GM12872 (cell line): ENCODE results near the gene SRSF3.

Source experiments
- TF ChIP-seq, protein P1 (sequence below): IDR thresholded peaks from 3 replicates; pipeline ENCODE4 v1.5.1; 2011; ENCODE audit warnings: low read depth, mild to moderate bottlenecking, low read length, moderate library complexity; ENCODE audit not compliant: insufficient read depth

The SRSF3 gene

DNA sequence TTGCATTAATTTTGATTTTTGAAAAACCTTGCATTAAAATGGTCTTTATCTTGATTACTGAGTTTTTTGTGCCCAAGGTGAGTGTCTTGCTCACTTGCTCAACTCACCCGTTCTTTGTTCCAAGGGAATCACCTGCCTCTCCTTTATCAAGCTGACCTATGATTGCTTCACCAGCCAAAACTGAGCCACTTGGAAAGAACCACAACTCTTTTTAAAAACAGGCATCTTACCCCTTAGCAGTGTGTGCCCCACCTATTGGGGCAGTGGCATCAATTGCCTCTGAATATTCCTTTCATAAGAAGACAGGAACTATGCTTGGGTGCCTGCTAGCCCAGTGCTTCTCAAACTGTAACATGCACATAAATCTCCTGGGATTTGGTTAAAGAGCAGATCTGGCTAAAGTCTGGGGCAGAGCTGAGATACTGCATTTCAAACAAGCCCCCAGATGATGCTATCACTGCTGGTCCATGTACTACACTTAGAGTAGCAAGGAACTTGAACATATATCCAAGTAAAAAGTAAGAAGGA lies 43.6 kb upstream of the SRSF3 start:
- TF ChIP-seq, protein P1, sequence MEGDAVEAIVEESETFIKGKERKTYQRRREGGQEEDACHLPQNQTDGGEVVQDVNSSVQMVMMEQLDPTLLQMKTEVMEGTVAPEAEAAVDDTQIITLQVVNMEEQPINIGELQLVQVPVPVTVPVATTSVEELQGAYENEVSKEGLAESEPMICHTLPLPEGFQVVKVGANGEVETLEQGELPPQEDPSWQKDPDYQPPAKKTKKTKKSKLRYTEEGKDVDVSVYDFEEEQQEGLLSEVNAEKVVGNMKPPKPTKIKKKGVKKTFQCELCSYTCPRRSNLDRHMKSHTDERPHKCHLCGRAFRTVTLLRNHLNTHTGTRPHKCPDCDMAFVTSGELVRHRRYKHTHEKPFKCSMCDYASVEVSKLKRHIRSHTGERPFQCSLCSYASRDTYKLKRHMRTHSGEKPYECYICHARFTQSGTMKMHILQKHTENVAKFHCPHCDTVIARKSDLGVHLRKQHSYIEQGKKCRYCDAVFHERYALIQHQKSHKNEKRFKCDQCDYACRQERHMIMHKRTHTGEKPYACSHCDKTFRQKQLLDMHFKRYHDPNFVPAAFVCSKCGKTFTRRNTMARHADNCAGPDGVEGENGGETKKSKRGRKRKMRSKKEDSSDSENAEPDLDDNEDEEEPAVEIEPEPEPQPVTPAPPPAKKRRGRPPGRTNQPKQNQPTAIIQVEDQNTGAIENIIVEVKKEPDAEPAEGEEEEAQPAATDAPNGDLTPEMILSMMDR = no peak

DNA sequence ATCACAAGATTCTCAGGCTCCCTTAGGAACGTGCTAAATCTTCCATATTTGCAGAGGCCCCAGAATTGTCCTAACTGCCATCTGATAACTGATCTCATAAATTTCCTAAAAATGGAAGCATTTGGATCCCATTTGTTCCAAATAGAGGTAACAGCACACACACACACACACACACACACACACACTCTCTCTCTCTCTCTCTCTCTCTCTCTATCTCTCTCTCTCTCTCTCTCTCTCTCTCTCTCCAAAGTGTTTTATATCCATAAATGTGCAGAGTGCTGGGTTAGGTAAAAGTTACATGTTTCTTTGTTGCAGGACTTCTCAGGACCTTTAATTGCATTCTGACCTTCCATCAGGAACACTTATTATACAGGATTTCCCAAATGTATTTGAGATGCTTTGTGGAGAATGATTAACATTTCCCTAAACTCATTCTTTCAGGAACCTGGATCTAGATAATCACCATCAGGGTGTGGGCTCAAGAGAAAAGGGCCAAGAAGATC lies 38.4 kb upstream of the SRSF3 start:
- TF ChIP-seq, protein P1 = no peak

DNA sequence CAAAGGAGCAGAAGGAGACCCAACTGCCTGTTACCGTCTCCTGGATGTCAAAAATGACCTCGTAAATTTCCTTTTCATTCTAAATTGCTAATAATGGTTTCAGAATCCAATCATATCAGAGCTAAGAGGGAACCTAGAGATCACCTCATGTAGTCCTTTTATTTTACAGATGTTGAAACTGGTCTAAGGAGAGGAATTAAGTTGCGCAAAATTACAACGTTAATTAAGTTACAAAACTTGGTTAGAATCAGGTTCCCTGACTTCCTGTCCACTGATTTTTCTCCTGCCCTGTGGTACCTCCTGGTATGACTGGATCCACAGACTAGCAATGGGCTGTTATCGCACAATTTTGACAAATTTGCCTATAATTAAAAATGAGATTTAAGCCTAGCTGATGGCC lies 37.9 kb upstream of the SRSF3 start:
- TF ChIP-seq, protein P1 = no peak

DNA sequence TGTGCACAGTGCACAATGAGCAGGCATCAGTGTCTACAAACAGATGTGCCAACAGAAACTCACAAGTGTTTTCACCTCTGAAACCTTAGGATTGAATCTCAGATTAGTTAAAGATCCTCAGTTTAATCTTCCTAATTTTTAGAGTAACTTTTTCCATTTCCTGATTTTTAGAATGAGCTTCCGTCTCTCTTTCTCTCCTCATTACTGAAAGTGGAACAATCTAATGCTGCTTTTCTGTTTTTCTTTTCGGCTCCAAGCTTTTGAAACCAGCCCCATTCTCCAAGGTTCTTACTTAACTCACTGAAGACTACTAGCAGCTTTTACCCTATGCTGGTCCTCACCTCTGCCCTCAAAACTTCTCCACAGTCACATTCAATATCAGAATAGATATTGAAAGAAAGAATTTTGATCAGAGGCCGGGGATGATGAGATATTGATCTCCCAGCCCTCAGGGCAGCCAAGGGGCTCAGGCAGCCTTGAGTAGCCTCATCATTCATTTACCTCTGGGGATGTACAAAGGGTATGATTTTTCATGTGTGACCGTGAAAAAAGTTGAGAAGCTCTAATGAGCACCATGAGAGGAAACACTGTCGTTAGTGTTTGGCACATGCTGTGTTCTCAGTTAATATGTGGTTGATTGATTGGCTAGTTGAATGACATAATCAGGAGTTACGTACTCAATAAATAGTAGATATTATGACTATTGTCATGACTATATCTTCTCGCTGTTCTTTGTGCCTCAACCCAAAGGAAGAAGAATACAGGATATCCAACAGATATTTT lies 35.0 kb upstream of the SRSF3 start:
- TF ChIP-seq, protein P1 = no peak

DNA sequence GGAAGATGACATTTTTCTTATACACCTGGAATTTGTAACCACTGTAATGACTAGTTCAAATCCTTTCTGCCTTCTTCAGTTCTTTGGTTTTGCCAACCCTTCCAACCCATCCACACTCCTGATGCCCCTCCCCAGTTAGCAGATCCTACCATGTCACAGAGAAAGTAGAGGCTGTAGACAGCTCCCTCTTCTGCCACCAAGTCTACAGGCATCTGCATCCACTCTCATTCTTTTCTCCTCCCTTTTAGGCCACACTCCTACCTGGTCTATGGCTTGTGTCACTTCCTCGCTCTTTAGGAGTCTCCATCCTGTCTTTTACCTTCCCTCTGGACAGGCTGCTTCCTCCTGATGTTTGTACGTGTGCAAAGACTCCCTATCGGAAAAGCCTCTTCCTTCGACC lies 33.3 kb upstream of the SRSF3 start:
- TF ChIP-seq, protein P1 = no peak

DNA sequence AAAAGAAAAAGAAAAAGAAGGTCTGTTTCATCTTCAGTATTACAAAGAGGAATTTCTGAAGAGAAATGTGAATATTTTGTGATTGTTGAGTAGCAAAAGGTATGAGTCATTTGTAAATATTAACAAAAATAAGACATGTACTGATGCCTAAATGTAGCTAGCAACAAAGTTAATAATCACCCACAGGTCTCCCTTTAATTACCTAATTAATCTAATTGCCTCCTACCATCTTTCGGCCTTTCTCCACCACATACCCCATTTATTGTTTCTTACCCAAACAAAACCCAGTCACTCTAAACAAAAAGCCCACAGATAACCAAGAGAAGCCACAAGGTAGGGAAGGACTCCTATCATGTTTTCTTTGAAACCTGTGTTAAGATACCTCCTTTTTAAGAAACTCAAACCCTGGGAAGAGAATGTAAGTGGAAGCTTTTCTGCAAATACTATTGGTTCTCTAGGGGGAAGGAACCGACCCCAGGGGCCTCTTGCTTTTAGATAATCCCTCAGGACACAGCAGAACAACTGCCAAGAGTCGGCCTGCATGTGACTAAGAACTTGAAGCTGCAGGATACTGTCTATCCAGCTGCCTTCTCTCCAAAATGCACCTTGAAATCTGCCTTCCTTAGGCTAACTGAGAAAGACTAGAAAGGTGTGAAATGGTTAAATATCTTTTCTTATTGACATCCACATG lies 30.8 kb upstream of the SRSF3 start:
- TF ChIP-seq, protein P1 = no peak

DNA sequence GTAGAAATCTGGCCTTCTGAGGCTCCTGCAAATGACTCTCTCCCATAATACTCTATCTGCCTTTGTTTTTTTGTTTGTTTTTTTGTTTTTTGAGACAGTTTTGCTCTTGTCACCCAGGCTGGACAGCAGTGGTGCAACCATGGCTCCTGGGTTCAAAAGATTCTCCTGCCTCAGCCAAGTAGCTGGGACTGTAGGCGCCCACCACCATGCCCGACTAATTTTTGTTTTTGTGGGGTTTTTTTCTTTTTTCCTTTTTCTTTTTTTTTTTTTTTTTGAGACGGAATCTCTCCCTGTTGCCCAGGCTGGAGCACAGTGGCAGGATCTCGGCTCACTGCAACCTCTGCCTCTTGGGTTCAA lies 30.3 kb upstream of the SRSF3 start:
- TF ChIP-seq, protein P1 = no peak
